OCI-LY3 (cell line): ENCODE results near the gene RPL7A.

Experiments used
- H2AFZ ChIP-seq: fragments of 200-600, 300-600 bp; shearing (Covaris generic); 2 replicates; pipeline ENCODE4 v1.6.0; 2014; ENCODE audit warnings: antibody characterized with exemption, low read depth, low read length
- H3K27ac ChIP-seq: fragments of 200-600, 300-600 bp; sonication (generic); 2 replicates; pipeline ENCODE4 v1.5.1; 2014; ENCODE audit warnings: mild to moderate bottlenecking, low read length, moderate library complexity, mixed read lengths
- H3K27me3 ChIP-seq: fragments of 200-600, 300-600 bp; sonication (generic); 2 replicates; pipeline ENCODE4 v1.6.1; 2014; ENCODE audit warnings: low read depth, low read length, mixed read lengths
- H3K36me3 ChIP-seq: fragments of 200-600, 300-600 bp; sonication (generic); replicated peaks from 2 replicates; pipeline ENCODE3; 2014; ENCODE audit warnings: low read depth, low read length, mixed read lengths
- H3K4me1 ChIP-seq: fragments of 300-600, 200-600 bp; sonication (generic); 2 replicates; pipeline ENCODE4 v1.6.1; 2014; ENCODE audit warnings: low read length, mixed read lengths
- H3K4me2 ChIP-seq: fragments of 200-600, 300-600 bp; sonication (generic); 2 replicates; pipeline ENCODE4 v1.6.1; 2014; ENCODE audit warnings: low read length, mixed read lengths
- H3K4me3 ChIP-seq: fragments of 300-600, 200-600 bp; sonication (generic); 2 replicates; pipeline ENCODE4 v1.5.1; 2014; ENCODE audit warnings: antibody characterized with exemption, mild to moderate bottlenecking, low read length, moderate library complexity
- H3K79me2 ChIP-seq: fragments of 300-600, 200-600 bp; shearing (Covaris generic); 2 replicates; pipeline ENCODE4 v1.6.1; 2014; ENCODE audit warnings: mild to moderate bottlenecking, low read length, mixed read lengths
- H3K9ac ChIP-seq: fragments of 300-600, 200-600 bp; shearing (Covaris generic); 2 replicates; pipeline ENCODE4 v1.6.0; 2014; ENCODE audit warnings: mild to moderate bottlenecking, low read length, moderate library complexity
- H3K9me3 ChIP-seq: fragments of 200-600, 300-600 bp; shearing (Covaris generic); 2 replicates; pipeline ENCODE4 v1.6.1; 2014; ENCODE audit warnings: low read length, mixed read lengths; ENCODE audit not compliant: insufficient read depth
- H4K20me1 ChIP-seq: fragments of 200-600, 300-600 bp; sonication (generic); 2 replicates; pipeline ENCODE4 v1.6.1; 2016; ENCODE audit warnings: low read length, mixed read lengths; ENCODE audit not compliant: insufficient read depth
- CTCF ChIP-seq: fragments of 200-600, 300-600 bp; sonication (generic); IDR thresholded peaks from 2 replicates; pipeline ENCODE4 v1.5.1; 2014; ENCODE audit warnings: antibody characterized with exemption, low read length, low read depth
- EZH2phosphoT487 ChIP-seq: fragments of 200-600 bp; shearing (Covaris generic); IDR thresholded peaks from 2 replicates; pipeline ENCODE4 v1.6.1; 2018; ENCODE audit warnings: antibody characterized with exemption, mixed run types, low read depth

RPL7A gene

GRCh38 chr9:133344979-133345378 lies 3.0 kb upstream of the RPL7A start:
- peaks cover 21% of the 10 kb centered on the region for H4K20me1 ChIP-seq
- peaks cover 20% of the 10 kb centered on the region for H3K4me1 ChIP-seq
- no peaks in the 10 kb centered on the region for H3K9me3 ChIP-seq
- no peak overlapping the region for H3K9ac ChIP-seq
- no peaks in the 10 kb centered on the region for H3K27me3 ChIP-seq
- H3K27ac ChIP-seq = no peak overlapping the region
- peaks cover 74% of the 10 kb centered on the region for H3K36me3 ChIP-seq
- no peak overlapping the region for H3K4me3 ChIP-seq
- H3K79me2 ChIP-seq = peaks cover 46% of the 10 kb centered on the region
- no peak overlapping the region for H3K4me2 ChIP-seq
- no peak overlapping the region for H2AFZ ChIP-seq
- TF ChIP-seq EZH2phosphoT487 (no peak), CTCF (no peak)

GRCh38 chr9:133345596-133345995 lies 2.4 kb upstream of the RPL7A start:
- H3K9me3 ChIP-seq = no peaks in the 10 kb centered on the region
- TF ChIP-seq EZH2phosphoT487 = no peak
- H3K36me3 ChIP-seq = peaks cover 75% of the 10 kb centered on the region
- H3K79me2 ChIP-seq = peaks cover 51% of the 10 kb centered on the region
- no peak overlapping the region for H2AFZ ChIP-seq
- H3K4me2 ChIP-seq = no peak overlapping the region
- H3K4me1 ChIP-seq = peaks cover 20% of the 10 kb centered on the region
- H3K9ac ChIP-seq = no peak overlapping the region
- no peak overlapping the region for H3K27ac ChIP-seq
- peaks cover 25% of the 10 kb centered on the region for H4K20me1 ChIP-seq
- no peaks in the 10 kb centered on the region for H3K27me3 ChIP-seq
- no peak overlapping the region for H3K4me3 ChIP-seq

GRCh38 chr9:133346021-133346785 lies 1.8 kb upstream of the RPL7A start:
- Histone ChIP-seq H2AFZ (no peak overlapping the region), H3K4me2 (peak overlapping the region; percentile 96)

GRCh38 chr9:133347515-133347984 lies 468 bp upstream of the RPL7A start:
- peak overlapping the region; percentile 89 for H3K4me3 ChIP-seq
- peak overlapping the region; percentile 81 for H3K27ac ChIP-seq
- peak overlapping the region; percentile 96 for H3K4me2 ChIP-seq
- H3K4me1 ChIP-seq = peaks cover 20% of the 10 kb centered on the region
- H3K9ac ChIP-seq = peak overlapping the region; percentile 100
- no peaks in the 10 kb centered on the region for H3K27me3 ChIP-seq
- no peak for TF ChIP-seq EZH2phosphoT487
- no peak for TF ChIP-seq CTCF
- H3K79me2 ChIP-seq = peaks cover 51% of the 10 kb centered on the region
- H3K36me3 ChIP-seq = peaks cover 81% of the 10 kb centered on the region
- H4K20me1 ChIP-seq = peaks cover 42% of the 10 kb centered on the region
- H2AFZ ChIP-seq = no peak overlapping the region
- no peaks in the 10 kb centered on the region for H3K9me3 ChIP-seq

More at GRCh38 chr9:133346021-133346785, 1.8 kb upstream of the RPL7A start:
- Histone ChIP-seq H3K4me3 (peak overlapping the region; percentile 89), H3K9me3 (no peaks in the 10 kb centered on the region), H3K9ac (peak overlapping the region; percentile 100), H3K27ac (0 out of 2 replicates have a peak overlapping the region, but pooled peaks have one; percentile 72), H3K36me3 (peaks cover 76% of the 10 kb centered on the region), H4K20me1 (peaks cover 29% of the 10 kb centered on the region), H3K79me2 (peaks cover 51% of the 10 kb centered on the region), H3K4me1 (peaks cover 20% of the 10 kb centered on the region), H3K27me3 (no peaks in the 10 kb centered on the region)
- TF ChIP-seq CTCF = no peak
- TF ChIP-seq EZH2phosphoT487 = no peak
